Measurements from ENCODE around the gene GPX4. TPM values are rescaled to one million over a fixed set of nuclear protein-coding genes. Genes with fewer than 3 reads are reported as not detected.
"Not testable (repeated sequence)": the region's sequence is repeated elsewhere in the genome, so short reads cannot be mapped to it uniquely, and the experiment has no call there.

The GPX4 gene
- total and polyA plus RNA-seq, 10 donors: 138 to 562 (median 247) TPM

GRCh38 chr19:1113030-1113985 is 9.5 kb downstream of the GPX4 start:
- intact Hi-C loops (cut with DNase I; ENCODE audit: low total_unique reads): loop anchor here (5.0 kb wide), 1 partner anchor 79 kb away; no protein-coding TSS in a partner anchor

GRCh38 chr19:1113986-1114483 is 10.2 kb downstream of the GPX4 start:
- no peaks in the 10 kb centered on the region for H3K9me3 ChIP-seq
- H3K4me1 ChIP-seq: peaks cover 12 to 57% (median 25%) of the 10 kb centered on the region in 6 donors
- 88 to 93% (median 91%) methylated on average over 13 to 25 of the region's 25 CpGs for WGBS, 5 donors
- DNase-seq: peak; percentile 81
- H3K27ac ChIP-seq: peak overlapping the region in 7 of 8 donors; percentile 71 to 85 (median 81)
- H3K36me3 ChIP-seq: peaks cover 10 to 100% (median 95%) of the 10 kb centered on the region in 6 donors
- TF ChIP-seq POLR2A (IDR thresholded peaks at IDR 0.05) (no peak), CTCF (IDR thresholded peaks at IDR 0.05 in 8 of 11, conservative IDR thresholded peaks at IDR 0.05 in 3 of 11) (no peak), POLR2AphosphoS5 (IDR thresholded peaks at IDR 0.05) (peak in 2 of 3 donors; percentile 17 to 80)
- intact Hi-C loops (cut with DNase I; ENCODE audit: low total_unique reads): loop anchor here (5.0 kb wide), 1 partner anchor 78 kb away; no protein-coding TSS in a partner anchor
- no peak overlapping the region for H3K4me3 ChIP-seq
- no peaks in the 10 kb centered on the region for H3K27me3 ChIP-seq (replicated peaks in 1 of 7)

More at GRCh38 chr19:1113030-1113985, 9.5 kb downstream of the GPX4 start:
- TF ChIP-seq POLR2A (IDR thresholded peaks at IDR 0.05) (no peak), CTCF (IDR thresholded peaks at IDR 0.05 in 8 of 11, conservative IDR thresholded peaks at IDR 0.05 in 3 of 11) (peak; percentile 65 to 96 (median 93)), POLR2AphosphoS5 (IDR thresholded peaks at IDR 0.05) (peak; percentile 77 to 92 (median 86))
- peak; percentile 96 for DNase-seq
- peaks cover 12 to 60% (median 25%) of the 10 kb centered on the region in 6 donors for H3K4me1 ChIP-seq
- H3K36me3 ChIP-seq: peaks cover 10 to 100% (median 94%) of the 10 kb centered on the region in 6 donors
- H3K9me3 ChIP-seq: no peaks in the 10 kb centered on the region
- peak overlapping the region in 7 of 8 donors; percentile 71 to 85 (median 81) for H3K27ac ChIP-seq
- WGBS, 5 donors: 31 to 47% (median 34%) methylated on average over 29 to 44 of the region's 44 CpGs
- peak overlapping the region in 1 of 8 donors; percentile 39 for H3K4me3 ChIP-seq
- H3K27me3 ChIP-seq (replicated peaks in 1 of 7): no peaks in the 10 kb centered on the region

- not testable (repeated sequence) for DNase-seq; H3K27me3 ChIP-seq (replicated peaks in 1 of 7); H3K9me3 ChIP-seq; H3K4me3 ChIP-seq
- WGBS, 5 donors: 89 to 92% (median 90%) methylated on average over 9 of the region's 9 CpGs
- intact Hi-C loops (cut with DNase I; ENCODE audit: low total_unique reads): loop anchor here (5.0 kb wide), 1 partner anchor 78 kb away; no protein-coding TSS in a partner anchor
- H3K36me3 ChIP-seq: peaks cover 7 to 100% (median 95%) of the 10 kb centered on the region in 6 donors
- H3K27ac ChIP-seq: peak overlapping the region in 1 of 8 donors; percentile 82
- peaks cover 12 to 62% (median 25%) of the 10 kb centered on the region in 6 donors for H3K4me1 ChIP-seq
Measured at GRCh38 chr19:1114728-1115127, 10.9 kb downstream of the GPX4 start.

- DNase-seq: peak; percentile 72
- Histone ChIP-seq H3K27ac (peak overlapping the region in 4 of 8 donors; percentile 32 to 66 (median 44)), H3K4me1 (peaks cover 12 to 62% (median 25%) of the 10 kb centered on the region in 6 donors), H3K4me3 (no peak overlapping the region), H3K27me3 (replicated peaks in 1 of 7) (no peaks in the 10 kb centered on the region), H3K9me3 (no peaks in the 10 kb centered on the region), H3K36me3 (peaks cover 7 to 100% (median 95%) of the 10 kb centered on the region in 6 donors)
- WGBS, 5 donors: 84 to 91% (median 87%) methylated on average over 27 to 35 of the region's 35 CpGs
- TF ChIP-seq CTCF (IDR thresholded peaks at IDR 0.05 in 8 of 11, conservative IDR thresholded peaks at IDR 0.05 in 3 of 11) (no peak), POLR2AphosphoS5 (IDR thresholded peaks at IDR 0.05) (peak in 2 of 3 donors; percentile 28 to 80), POLR2A (IDR thresholded peaks at IDR 0.05) (no peak)
- intact Hi-C loops (cut with DNase I; ENCODE audit: low total_unique reads): no loop called here
Measured at GRCh38 chr19:1115646-1116420, 12.0 kb downstream of the GPX4 start.

Data from spleen (tissue), 11 donors.